ENCODE measurements around the gene TMEM54. TPM values are rescaled to one million over a fixed set of nuclear protein-coding genes. Genes with fewer than 3 reads are reported as not detected.

TMEM54 gene
- total and polyA plus RNA-seq, 2 experiments from 2014 or later: 11.2 to 11.7 TPM

GRCh38 chr1:32878183-32878582 lies 23.0 kb downstream of the TMEM54 start:
- Histone ChIP-seq H3K79me2 (replicated peaks; ENCODE audit: insufficient read depth) (no peaks in the 10 kb centered on the region), H3K27me3 (ENCODE audit: insufficient read depth) (no peaks in the 10 kb centered on the region), H3K36me3 (ENCODE audit: insufficient read depth) (no peaks in the 10 kb centered on the region), H2AFZ (no peak overlapping the region), H3F3A (replicated peaks; ENCODE audit: low read depth) (no peaks in the 10 kb centered on the region), H3K4me2 (no peak overlapping the region), H3K4me1 (ENCODE audit: insufficient read depth) (peaks cover 19% of the 10 kb centered on the region), H3K27ac (ENCODE audit: low read depth) (no peak overlapping the region), H3K4me3 (no peak overlapping the region), H4K20me1 (replicated peaks; ENCODE audit: insufficient read depth) (no peaks in the 10 kb centered on the region), H3K9me2 (ENCODE audit: insufficient read depth) (no peaks in the 10 kb centered on the region)
- H3K27me3 Mint-ChIP-seq (ENCODE audit: insufficient read depth, low read depth, poor library complexity): peaks cover 5% of the 10 kb centered on the region
- H3K36me3 Mint-ChIP-seq (ENCODE audit: low read depth): no peaks in the 10 kb centered on the region
- no peak overlapping the region for H3K27ac Mint-ChIP-seq
- DNase-seq (ENCODE audit: low spot score) (no peak), ATAC-seq (peak; percentile 46)
- no peak overlapping the region for H3K4me3 Mint-ChIP-seq
- H3K9me3 Mint-ChIP-seq: no peaks in the 10 kb centered on the region
- peaks cover 38% of the 10 kb centered on the region for H3K4me1 Mint-ChIP-seq
- TF ChIP-seq POLR2AphosphoS5 (IDR thresholded peaks at IDR 0.05; ENCODE audit: low read depth) (no peak), STAT1 (IDR thresholded peaks at IDR 0.05; ENCODE audit: unreplicated experiment) (no peak), ZNF331 (CRISPR knock-in tag; IDR thresholded peaks at IDR 0.05; ENCODE audit: low read depth) (no peak), JUNB (IDR thresholded peaks at IDR 0.05; ENCODE audit: unreplicated experiment) (no peak), ETS1 (IDR thresholded peaks at IDR 0.05) (no peak), CTCF (conservative IDR thresholded peaks at IDR 0.05; ENCODE audit: low read depth in 2 of 2) (no peak), ZNF114 (CRISPR knock-in tag; IDR thresholded peaks at IDR 0.05) (no peak), EZH2 (IDR thresholded peaks at IDR 0.05; ENCODE audit: low read depth, unreplicated experiment) (no peak), CREB1 (CRISPR knock-in tag; IDR thresholded peaks at IDR 0.05; ENCODE audit: low read depth) (no peak), NANOG (IDR thresholded peaks at IDR 0.05; ENCODE audit: borderline replicate concordance) (no peak), ZNF462 (CRISPR knock-in tag; IDR thresholded peaks at IDR 0.05) (no peak), EZH2phosphoT487 (IDR thresholded peaks at IDR 0.05; ENCODE audit: unreplicated experiment) (no peak), REST (IDR thresholded peaks at IDR 0.05; ENCODE audit: unreplicated experiment) (no peak)
